ENCODE measurements around the gene SSU72. TPM values are rescaled to one million over a fixed set of nuclear protein-coding genes. Genes with fewer than 3 reads are reported as not detected.
"Not testable (repeated sequence)": the region's sequence is repeated elsewhere in the genome, so short reads cannot be mapped to it uniquely, and the experiment has no call there.

SSU72 gene
- total RNA-seq, 1 experiment from 2014 or later = 179 TPM

GRCh38 chr1:1508775-1509464 is 65.7 kb downstream of the SSU72 start:
- H4K8ac ChIP-seq (replicated peaks; ENCODE audit: insufficient read length, low read depth, low read length); H3K18ac ChIP-seq (ENCODE audit: insufficient read length, low read depth, low read length); H2AK5ac ChIP-seq (ENCODE audit: insufficient read length, low read length); H4K91ac ChIP-seq (ENCODE audit: insufficient read length, low read depth, low read length); H2BK15ac ChIP-seq (ENCODE audit: low read depth, low read length); H3K27ac Mint-ChIP-seq; H3K23ac ChIP-seq (ENCODE audit: insufficient read length, low read depth, low read length); H2AFZ ChIP-seq (ENCODE audit: low read length); DNase-seq; H3K36me3 Mint-ChIP-seq (ENCODE audit: insufficient read depth in 1 of 3, low read depth in 3 of 3); H3K4me3 Mint-ChIP-seq; H2BK20ac ChIP-seq (ENCODE audit: low read depth, low read length, poor library complexity, severe bottlenecking); H3K9me3 ChIP-seq (ENCODE audit: control insufficient read depth, low read depth, low read length); H3K56ac ChIP-seq (ENCODE audit: insufficient read length, low read depth, low read length); H3K79me2 ChIP-seq (ENCODE audit: insufficient read depth, low read length); H3K14ac ChIP-seq (ENCODE audit: insufficient read depth, low read length); H3K27ac ChIP-seq (ENCODE audit: insufficient read length, low read depth, low read length); H3K27me3 ChIP-seq (ENCODE audit: insufficient read depth, low read length); H2BK5ac ChIP-seq (ENCODE audit: insufficient read length, low read length); H2BK120ac ChIP-seq (ENCODE audit: low read depth, low read length, poor library complexity, severe bottlenecking); H2BK12ac ChIP-seq (ENCODE audit: insufficient read length, low read depth, low read length); H3K23me2 ChIP-seq (ENCODE audit: insufficient read length, low read depth, low read length, poor library complexity, severe bottlenecking); H3K9me3 Mint-ChIP-seq; H3K4ac ChIP-seq (ENCODE audit: low read depth, low read length); H4K5ac ChIP-seq (ENCODE audit: insufficient read length, low read depth, low read length); H3T11ph ChIP-seq (ENCODE audit: low read length); H3K4me1 ChIP-seq (ENCODE audit: insufficient read depth, low read length); H3K79me1 ChIP-seq (ENCODE audit: insufficient read depth, low read depth, low read length, poor library complexity, severe bottlenecking); H3K4me2 ChIP-seq (ENCODE audit: insufficient read depth, insufficient read length, low read length); H3K27me3 Mint-ChIP-seq (ENCODE audit: low read depth); H3K9ac ChIP-seq (ENCODE audit: extremely low read depth, insufficient read length, low read length); H4K20me1 ChIP-seq (ENCODE audit: control insufficient read depth, insufficient read depth, insufficient read length): not testable (repeated sequence)
- WGBS (ENCODE audit: extremely low coverage, insufficient read length, low lambda C conversion rate) = no CpG with 5 or more reads among the region's 34 CpGs
- H3K4me1 Mint-ChIP-seq = peaks cover 12 to 19% of the 10 kb centered on the region in 2 experiments
